ENCODE measurements around the gene ADARB1. TPM values are rescaled to one million over a fixed set of nuclear protein-coding genes. Genes with fewer than 3 reads are reported as not detected.
A peak's percentile ranks its signal among the peaks of the same experiment; 100 is the strongest.

The ADARB1 gene
- total and polyA plus RNA-seq, 2 of the 8 experiments (the other 6 are each of a cell fraction or from before 2014, with no cell fraction given) = 4.7 to 14.9 TPM

GRCh38 chr21:45241357-45241756 is 167.0 kb downstream of the ADARB1 start:
- H4K8ac ChIP-seq (ENCODE audit: extremely low read depth, insufficient read depth, low read length) = no peak overlapping the region
- H3K4ac ChIP-seq (replicated peaks; ENCODE audit: insufficient read length, low read depth, low read length) = no peak overlapping the region
- peaks cover 10 to 18% of the 10 kb centered on the region in 2 experiments; a peak in 3 of 4 replicates for H3K9me3 ChIP-seq (ENCODE audit: insufficient read depth in 2 of 2, low read depth in 1 of 2, low read length in 1 of 2)
- H2BK5ac ChIP-seq (ENCODE audit: low read depth, low read length) = no peak overlapping the region
- no peak overlapping the region for H2AFZ ChIP-seq (ENCODE audit: low read length)
- ChIA-PET POLR2A (ENCODE audit: partially characterized antibody) (no interaction called here), CTCF (ENCODE audit: partially characterized antibody) (interaction anchor here (2.0 kb wide), 1 partner anchor 9 kb away, joined by 8 read pairs; no protein-coding TSS in a partner anchor)
- no peak overlapping the region for H2BK12ac ChIP-seq (ENCODE audit: low read depth, low read length)
- H3K14ac ChIP-seq (ENCODE audit: insufficient read length) = no peak overlapping the region
- no peaks in the 10 kb centered on the region for H3K79me1 ChIP-seq (ENCODE audit: low read depth, low read length)
- H2BK20ac ChIP-seq (ENCODE audit: low read length) = no peak overlapping the region
- H2AK5ac ChIP-seq (ENCODE audit: low read depth, low read length) = no peak overlapping the region
- DNase-seq (ENCODE audit: low read depth in 1 of 2, low spot score in 2 of 2) (peak in 1 of 2 experiments; percentile 26), FAIRE-seq (no peak)
- no peak overlapping the region for H4K91ac ChIP-seq (replicated peaks; ENCODE audit: insufficient read length, low read length)
- 73% methylated on average over 3 of the region's 3 CpGs; no CpG with 5 or more reads in 1 of the 2 experiments for WGBS, 2 experiments (ENCODE audit: extremely low coverage in 1 of 2, insufficient coverage in 1 of 2, insufficient read length in 1 of 2, insufficient replicate concordance in 2 of 2, low coverage in 1 of 2, low lambda C conversion rate in 2 of 2, missing lambda C conversion rate in 1 of 2)
- H3K27me3 ChIP-seq (replicated peaks in 1 of 4; ENCODE audit: control insufficient read depth in 3 of 4, extremely low read depth in 1 of 4, insufficient read depth in 3 of 4, low read length in 3 of 4) = no peaks in the 10 kb centered on the region; a peak in 1 of 7 replicates
- H3K4me2 ChIP-seq (ENCODE audit: insufficient read depth in 1 of 2, low read depth in 2 of 2, low read length in 2 of 2) = no peak overlapping the region
- no peak overlapping the region for H3K4me3 ChIP-seq (ENCODE audit: extremely low read depth in 1 of 4, insufficient read depth in 2 of 4, low read depth in 3 of 4, low read length in 4 of 4)
- no peaks in the 10 kb centered on the region for H3K23me2 ChIP-seq (ENCODE audit: low read depth, low read length)
- H3K79me2 ChIP-seq (ENCODE audit: control insufficient read depth in 1 of 2, insufficient read depth in 2 of 2, low read length in 2 of 2) = no peaks in the 10 kb centered on the region
- H2BK120ac ChIP-seq (replicated peaks; ENCODE audit: low read depth, low read length) = no peak overlapping the region
- no peaks in the 10 kb centered on the region for H4K20me1 ChIP-seq (replicated peaks in 1 of 2; ENCODE audit: control insufficient read depth in 1 of 2, insufficient read depth in 2 of 2, low read length in 2 of 2)
- no peak overlapping the region for H3K27ac ChIP-seq (ENCODE audit: low read depth, low read length)
- no peak overlapping the region for H3K18ac ChIP-seq (ENCODE audit: extremely low read depth, low read length)
- H3K56ac ChIP-seq (replicated peaks; ENCODE audit: insufficient read length, low read depth, low read length) = no peak overlapping the region
- no peaks in the 10 kb centered on the region for H3K36me3 ChIP-seq (ENCODE audit: control insufficient read depth in 2 of 4, insufficient read depth in 4 of 4, low read length in 3 of 4)
- H3K4me1 ChIP-seq (replicated peaks in 1 of 4; ENCODE audit: control insufficient read depth in 3 of 4, insufficient read depth in 4 of 4, low read length in 3 of 4) = no peaks in the 10 kb centered on the region
- H2BK15ac ChIP-seq (ENCODE audit: low read length) = no peak overlapping the region
- H3K9ac ChIP-seq (replicated peaks in 1 of 4; ENCODE audit: extremely low read depth in 1 of 4, low read depth in 3 of 4, low read length in 3 of 4) = no peak overlapping the region
- no peak overlapping the region for H3K23ac ChIP-seq (ENCODE audit: insufficient read length)
- no peak overlapping the region for H4K5ac ChIP-seq (ENCODE audit: insufficient read length, low read depth, low read length)
- TF ChIP-seq ATF3 (IDR thresholded peaks at IDR 0.05; ENCODE audit: insufficient read depth, low read depth, low read length) = no peak
- no peak for TF ChIP-seq FOSL1 (IDR thresholded peaks at IDR 0.05; ENCODE audit: insufficient read depth, low read depth, low read length)
- no peak for TF ChIP-seq TAF1 (IDR thresholded peaks at IDR 0.05; ENCODE audit: low read depth, low read length)

Measured in H1 (cell line).